Measurements from ENCODE around the gene EP400. TPM values are rescaled to one million over a fixed set of nuclear protein-coding genes. Genes with fewer than 3 reads are reported as not detected.
"Not testable (repeated sequence)": the region's sequence is repeated elsewhere in the genome, so short reads cannot be mapped to it uniquely, and the experiment has no call there.

The EP400 gene
- total RNA-seq, 2 experiments from 2014 or later = 39.9 to 45.5 TPM

- Mint-ChIP-seq H3K27me3 (no peaks in the 10 kb centered on the region), H3K27ac (no peak overlapping the region), H3K36me3 (peaks cover 22% of the 10 kb centered on the region), H3K4me3 (no peak overlapping the region), H3K4me1 (ENCODE audit: low read depth) (peaks cover 11% of the 10 kb centered on the region), H3K9me3 (no peaks in the 10 kb centered on the region)
- POLR2A ChIA-PET = no interaction called here
- CTCF ChIA-PET = no interaction called here
- DNase-seq = no peak
- intact Hi-C loops (cut with micrococcal nuclease) = no loop called here
Observed at GRCh38 chr12:131979606-131980005, 29.9 kb downstream of the EP400 start.

GRCh38 chr12:131980263-131980662 lies 30.5 kb downstream of the EP400 start:
- Mint-ChIP-seq H3K4me3 (no peak overlapping the region), H3K27ac (no peak overlapping the region), H3K36me3 (peaks cover 23% of the 10 kb centered on the region), H3K27me3 (no peaks in the 10 kb centered on the region), H3K4me1 (ENCODE audit: low read depth) (peaks cover 11% of the 10 kb centered on the region), H3K9me3 (no peaks in the 10 kb centered on the region)
- CTCF ChIA-PET = no interaction called here
- no peak for DNase-seq
- POLR2A ChIA-PET = no interaction called here
- intact Hi-C loops (cut with micrococcal nuclease) = no loop called here

GRCh38 chr12:131981388-131981787 lies 31.6 kb downstream of the EP400 start:
- POLR2A ChIA-PET = no interaction called here
- intact Hi-C loops (cut with micrococcal nuclease) = no loop called here
- H3K27ac Mint-ChIP-seq = no peak overlapping the region
- CTCF ChIA-PET = no interaction called here
- no peak for DNase-seq
- H3K4me1 Mint-ChIP-seq (ENCODE audit: low read depth) = peaks cover 8% of the 10 kb centered on the region
- H3K4me3 Mint-ChIP-seq = no peak overlapping the region
- peaks cover 23% of the 10 kb centered on the region for H3K36me3 Mint-ChIP-seq
- no peaks in the 10 kb centered on the region for H3K9me3 Mint-ChIP-seq
- H3K27me3 Mint-ChIP-seq = no peaks in the 10 kb centered on the region

- Mint-ChIP-seq H3K4me3 (no peak overlapping the region), H3K9me3 (no peaks in the 10 kb centered on the region), H3K27me3 (no peaks in the 10 kb centered on the region), H3K36me3 (peaks cover 30% of the 10 kb centered on the region), H3K27ac (no peak overlapping the region), H3K4me1 (ENCODE audit: low read depth) (peaks cover 4% of the 10 kb centered on the region)
- POLR2A ChIA-PET = no interaction called here
- no peak for DNase-seq
- CTCF ChIA-PET = no interaction called here
- intact Hi-C loops (cut with micrococcal nuclease) = no loop called here
Observed at GRCh38 chr12:131982041-131982440, 32.3 kb downstream of the EP400 start.

- POLR2A ChIA-PET = no interaction called here
- H3K9me3 Mint-ChIP-seq = no peaks in the 10 kb centered on the region
- H3K4me3 Mint-ChIP-seq = no peak overlapping the region
- H3K27ac Mint-ChIP-seq = no peak overlapping the region
- intact Hi-C loops (cut with micrococcal nuclease) = no loop called here
- peaks cover 34% of the 10 kb centered on the region for H3K36me3 Mint-ChIP-seq
- no peak for DNase-seq
- H3K27me3 Mint-ChIP-seq = no peaks in the 10 kb centered on the region
- H3K4me1 Mint-ChIP-seq (ENCODE audit: low read depth) = no peaks in the 10 kb centered on the region
- CTCF ChIA-PET = no interaction called here
Observed at GRCh38 chr12:131983026-131983425, 33.3 kb downstream of the EP400 start.

GRCh38 chr12:131983554-131983953 lies 33.8 kb downstream of the EP400 start:
- no peaks in the 10 kb centered on the region for H3K4me1 Mint-ChIP-seq (ENCODE audit: low read depth)
- no peak for DNase-seq
- H3K9me3 Mint-ChIP-seq = no peaks in the 10 kb centered on the region
- intact Hi-C loops (cut with micrococcal nuclease) = no loop called here
- peaks cover 34% of the 10 kb centered on the region for H3K36me3 Mint-ChIP-seq
- no peak overlapping the region for H3K27ac Mint-ChIP-seq
- H3K27me3 Mint-ChIP-seq = no peaks in the 10 kb centered on the region
- H3K4me3 Mint-ChIP-seq = no peak overlapping the region
- CTCF ChIA-PET = no interaction called here
- POLR2A ChIA-PET = no interaction called here

- no peaks in the 10 kb centered on the region for H3K4me1 Mint-ChIP-seq (ENCODE audit: low read depth)
- DNase-seq = no peak
- H3K36me3 Mint-ChIP-seq = peaks cover 38% of the 10 kb centered on the region
- ChIA-PET CTCF (no interaction called here), POLR2A (no interaction called here)
- no peaks in the 10 kb centered on the region for H3K27me3 Mint-ChIP-seq
- H3K4me3 Mint-ChIP-seq = no peak overlapping the region
- H3K27ac Mint-ChIP-seq = no peak overlapping the region
- intact Hi-C loops (cut with micrococcal nuclease) = no loop called here
- no peaks in the 10 kb centered on the region for H3K9me3 Mint-ChIP-seq
Observed at GRCh38 chr12:131984334-131984733, 34.6 kb downstream of the EP400 start.

GRCh38 chr12:131985510-131985875 lies 35.8 kb downstream of the EP400 start:
- H3K4me1 Mint-ChIP-seq (ENCODE audit: low read depth); H3K27ac Mint-ChIP-seq; POLR2A ChIA-PET; intact Hi-C loops (cut with micrococcal nuclease); CTCF ChIA-PET; H3K9me3 Mint-ChIP-seq; H3K27me3 Mint-ChIP-seq; H3K4me3 Mint-ChIP-seq; DNase-seq: not testable (repeated sequence)
- H3K36me3 Mint-ChIP-seq = peaks cover 38% of the 10 kb centered on the region

- H3K4me3 Mint-ChIP-seq = no peak overlapping the region
- H3K4me1 Mint-ChIP-seq (ENCODE audit: low read depth) = no peaks in the 10 kb centered on the region
- no peaks in the 10 kb centered on the region for H3K9me3 Mint-ChIP-seq
- ChIA-PET CTCF (no interaction called here), POLR2A (no interaction called here)
- no peaks in the 10 kb centered on the region for H3K27me3 Mint-ChIP-seq
- no peak for DNase-seq
- H3K27ac Mint-ChIP-seq = no peak overlapping the region
- H3K36me3 Mint-ChIP-seq = peaks cover 42% of the 10 kb centered on the region
- intact Hi-C loops (cut with micrococcal nuclease) = no loop called here
Observed at GRCh38 chr12:131986361-131986760, 36.6 kb downstream of the EP400 start.

- H3K36me3 Mint-ChIP-seq = peaks cover 36% of the 10 kb centered on the region
- intact Hi-C loops (cut with micrococcal nuclease) = no loop called here
- H3K4me3 Mint-ChIP-seq = no peak overlapping the region
Observed at GRCh38 chr12:131986910-131987309, 37.2 kb downstream of the EP400 start.

GRCh38 chr12:131987552-131987951 lies 37.8 kb downstream of the EP400 start:
- Mint-ChIP-seq H3K4me1 (ENCODE audit: low read depth) (no peaks in the 10 kb centered on the region), H3K4me3 (no peak overlapping the region), H3K27me3 (no peaks in the 10 kb centered on the region), H3K9me3 (no peaks in the 10 kb centered on the region), H3K27ac (no peak overlapping the region), H3K36me3 (peaks cover 35% of the 10 kb centered on the region)
- ChIA-PET CTCF (no interaction called here), POLR2A (no interaction called here)
- no peak for DNase-seq
- intact Hi-C loops (cut with micrococcal nuclease) = no loop called here

More at GRCh38 chr12:131986910-131987309, 37.2 kb downstream of the EP400 start:
- Mint-ChIP-seq H3K27ac (no peak overlapping the region), H3K4me1 (ENCODE audit: low read depth) (no peaks in the 10 kb centered on the region), H3K9me3 (no peaks in the 10 kb centered on the region), H3K27me3 (no peaks in the 10 kb centered on the region)
- ChIA-PET CTCF (no interaction called here), POLR2A (no interaction called here)
- DNase-seq = no peak

- no peak overlapping the region for H3K4me3 Mint-ChIP-seq
- DNase-seq = no peak
- H3K36me3 Mint-ChIP-seq = peaks cover 38% of the 10 kb centered on the region
- ChIA-PET CTCF (no interaction called here), POLR2A (no interaction called here)
- no peaks in the 10 kb centered on the region for H3K4me1 Mint-ChIP-seq (ENCODE audit: low read depth)
- no peaks in the 10 kb centered on the region for H3K27me3 Mint-ChIP-seq
- intact Hi-C loops (cut with micrococcal nuclease) = no loop called here
- H3K9me3 Mint-ChIP-seq = no peaks in the 10 kb centered on the region
- no peak overlapping the region for H3K27ac Mint-ChIP-seq
Observed at GRCh38 chr12:131988054-131988796, 38.5 kb downstream of the EP400 start.

GRCh38 chr12:131989021-131989420 lies 39.3 kb downstream of the EP400 start:
- ChIA-PET CTCF (no interaction called here), POLR2A (no interaction called here)
- intact Hi-C loops (cut with micrococcal nuclease) = no loop called here
- Mint-ChIP-seq H3K9me3 (no peaks in the 10 kb centered on the region), H3K36me3 (peaks cover 44% of the 10 kb centered on the region), H3K4me3 (no peak overlapping the region), H3K27ac (no peak overlapping the region), H3K4me1 (ENCODE audit: low read depth) (no peaks in the 10 kb centered on the region), H3K27me3 (no peaks in the 10 kb centered on the region)
- no peak for DNase-seq
